GM23248 (cell line): ENCODE measurements around the gene RPAP2. TPM values are rescaled to one million over a fixed set of nuclear protein-coding genes. Genes with fewer than 3 reads are reported as not detected.
A peak's percentile ranks its signal among the peaks of the same experiment; 100 is the strongest.

ENCODE experiments used
- DNase-seq: peaks from one replicate; pipeline ENCODE4 v3.0.0-alpha.2; 2015
- H2AFZ ChIP-seq: fragments of 200-600 bp; sonication (generic); 2 replicates; pipeline ENCODE4 v1.6.1; 2016; ENCODE audit warnings: antibody characterized with exemption
- H3F3A ChIP-seq: fragments of 200-600 bp; sonication (generic); 2 replicates; pipeline ENCODE4 v1.6.1; 2016; ENCODE audit warnings: mild to moderate bottlenecking, antibody characterized with exemption, mixed run types; ENCODE audit not compliant: insufficient read depth
- H3K27ac ChIP-seq: fragments of 200-600 bp; sonication (generic); 2 replicates; pipeline ENCODE4 v1.5.1; 2016; ENCODE audit warnings: mild to moderate bottlenecking
- H3K27me3 ChIP-seq: fragments of 200-600 bp; sonication (generic); replicated peaks from 2 replicates; pipeline ENCODE4 v1.6.1; 2016; ENCODE audit warnings: mild to moderate bottlenecking; ENCODE audit not compliant: insufficient read depth
- H3K36me3 ChIP-seq: fragments of 200-600 bp; sonication (generic); 2 replicates; pipeline ENCODE4 v1.6.1; 2016; ENCODE audit warnings: low read depth, mild to moderate bottlenecking
- H3K4me1 ChIP-seq: fragments of 200-600 bp; sonication (generic); 2 replicates; pipeline ENCODE4 v1.6.1; 2016; ENCODE audit warnings: mild to moderate bottlenecking; ENCODE audit not compliant: insufficient read depth
- H3K4me2 ChIP-seq: fragments of 200-600 bp; sonication (generic); one replicate; pipeline ENCODE4 v1.6.1; 2016; ENCODE audit warnings: mild to moderate bottlenecking; ENCODE audit not compliant: unreplicated experiment
- H3K4me3 ChIP-seq: fragments of 200-600 bp; sonication (generic); 2 replicates; pipeline ENCODE4 v1.5.1; 2016; ENCODE audit warnings: mild to moderate bottlenecking
- H3K79me2 ChIP-seq: fragments of 200-600 bp; sonication (generic); 2 replicates; pipeline ENCODE4 v1.6.1; 2016; ENCODE audit warnings: mild to moderate bottlenecking; ENCODE audit not compliant: insufficient read depth
- H3K9ac ChIP-seq: fragments of 200-600 bp; sonication (generic); 2 replicates; pipeline ENCODE4 v1.6.1; 2016; ENCODE audit warnings: mild to moderate bottlenecking
- H3K9me2 ChIP-seq: fragments of 200-600 bp; sonication (generic); 2 replicates; pipeline ENCODE4 v1.6.1; 2016; ENCODE audit warnings: mixed run types, mild to moderate bottlenecking, moderate library complexity; ENCODE audit not compliant: insufficient read depth
- H3K9me3 ChIP-seq: fragments of 200-600 bp; sonication (generic); one replicate; pipeline ENCODE4 v1.6.1; 2017; ENCODE audit warnings: low read depth
- H4K20me1 ChIP-seq: fragments of 200-600 bp; sonication (generic); 2 replicates; pipeline ENCODE4 v1.6.0; 2016; ENCODE audit not compliant: insufficient read depth
- EZH2 ChIP-seq: fragments of 200-600 bp; sonication (generic); IDR thresholded peaks from 2 replicates; pipeline ENCODE4 v1.6.1; 2018; ENCODE audit warnings: antibody characterized with exemption, mild to moderate bottlenecking; ENCODE audit not compliant: insufficient read depth, poor library complexity, severe bottlenecking
- EZH2phosphoT487 ChIP-seq: fragments of 200-600 bp; sonication (generic); IDR thresholded peaks from 2 replicates; pipeline ENCODE4 v1.6.1; 2018; ENCODE audit warnings: antibody characterized with exemption, moderate library complexity, mild to moderate bottlenecking, low read depth; ENCODE audit not compliant: insufficient read depth
- WGBS, 2 experiments: methylation state at CpG; one replicate each; pipeline ENCODE4 v1.1.6; 2015 to 2017; ENCODE audit warnings: low lambda C conversion rate in 2 of 2, low coverage in 1 of 2; ENCODE audit errors: missing lambda C conversion rate in 2 of 2; 5-methylcytosine and 5-hydroxymethylcytosine counted together
- in situ Hi-C: fragments of 300-500 bp; cut with MboI; formaldehyde crosslinking; loops from 2 replicates; pipeline ENCODE4 v1.15.0; 2020
- polyA plus RNA-seq: library from polyadenylated mRNA; unstranded; fragments of >200 nt; fragmentation: Nextera tagmentation; extraction: Ambion mirVana; gene quantifications from 2 replicates; pipeline ENCODE4 v1.2.1, GENCODE V29; 2016
- total RNA-seq: library from RNA; depleted of rRNA; stranded (reverse); fragments of >200 nt; shearing (Covaris generic); gene quantifications from 2 replicates; pipeline ENCODE4 v1.2.3, GENCODE V29; 2014

The RPAP2 gene
- total and polyA plus RNA-seq, 2 experiments from 2014 or later: 17.4 to 25.8 TPM

DNA sequence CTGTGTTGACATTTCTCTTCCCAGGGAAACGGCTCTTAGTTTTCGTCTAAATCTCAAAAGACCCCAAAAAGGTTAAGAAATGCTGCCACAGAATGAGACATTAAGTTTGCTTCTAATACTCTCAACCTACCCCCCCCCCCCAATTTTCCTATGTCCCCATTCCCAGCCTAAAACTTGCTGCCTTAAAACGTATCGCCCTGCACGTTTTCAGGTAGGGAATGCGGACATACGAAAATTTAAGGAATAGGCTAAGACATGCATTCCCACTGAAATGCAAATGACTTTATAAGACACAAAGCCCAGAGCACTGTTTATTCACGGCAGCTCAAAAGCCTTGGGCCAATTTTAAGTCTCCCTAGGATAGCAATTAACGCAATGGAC lies 142.4 kb downstream of the RPAP2 start:
- WGBS, 2 experiments: 92 to 94% methylated on average over 9 of the region's 9 CpGs
- no peak for DNase-seq

GRCh38 chr1:92441697-92442342 lies 143.0 kb downstream of the RPAP2 start:
- H3K4me2 ChIP-seq: no peak overlapping the region
- H3K79me2 ChIP-seq: no peaks in the 10 kb centered on the region
- H3F3A ChIP-seq: no peaks in the 10 kb centered on the region
- in situ Hi-C loops: no loop called here
- H3K9ac ChIP-seq: no peak overlapping the region
- TF ChIP-seq EZH2phosphoT487 (no peak), EZH2 (no peak)
- peaks cover 12% of the 10 kb centered on the region for H3K4me1 ChIP-seq
- H3K36me3 ChIP-seq: no peaks in the 10 kb centered on the region
- no peak overlapping the region for H3K27ac ChIP-seq
- no peaks in the 10 kb centered on the region for H4K20me1 ChIP-seq
- no peak for DNase-seq
- no peak overlapping the region for H3K4me3 ChIP-seq
- H3K9me2 ChIP-seq: no peaks in the 10 kb centered on the region
- no peaks in the 10 kb centered on the region for H3K9me3 ChIP-seq
- 54 to 57% methylated on average over 32 of the region's 32 CpGs for WGBS, 2 experiments
- no peaks in the 10 kb centered on the region for H3K27me3 ChIP-seq
- peak overlapping the region; percentile 38; the same call in 1 of the 2 replicates for H2AFZ ChIP-seq

More for the DNA sequence above, 142.4 kb downstream of the RPAP2 start:
- TF ChIP-seq EZH2phosphoT487 (no peak), EZH2 (no peak)
- H3K9me2 ChIP-seq: no peaks in the 10 kb centered on the region
- no peaks in the 10 kb centered on the region for H3K79me2 ChIP-seq
- no peaks in the 10 kb centered on the region for H3K9me3 ChIP-seq
- no peaks in the 10 kb centered on the region for H3F3A ChIP-seq
- no peak overlapping the region for H3K4me2 ChIP-seq
- no peak overlapping the region for H3K27ac ChIP-seq
- peaks cover 12% of the 10 kb centered on the region; the same call in 1 of the 2 replicates for H3K4me1 ChIP-seq
- in situ Hi-C loops: no loop called here
- H4K20me1 ChIP-seq: no peaks in the 10 kb centered on the region
- no peak overlapping the region for H2AFZ ChIP-seq
- H3K4me3 ChIP-seq: no peak overlapping the region
- no peak overlapping the region for H3K9ac ChIP-seq
- no peaks in the 10 kb centered on the region for H3K36me3 ChIP-seq
- H3K27me3 ChIP-seq: no peaks in the 10 kb centered on the region

DNA sequence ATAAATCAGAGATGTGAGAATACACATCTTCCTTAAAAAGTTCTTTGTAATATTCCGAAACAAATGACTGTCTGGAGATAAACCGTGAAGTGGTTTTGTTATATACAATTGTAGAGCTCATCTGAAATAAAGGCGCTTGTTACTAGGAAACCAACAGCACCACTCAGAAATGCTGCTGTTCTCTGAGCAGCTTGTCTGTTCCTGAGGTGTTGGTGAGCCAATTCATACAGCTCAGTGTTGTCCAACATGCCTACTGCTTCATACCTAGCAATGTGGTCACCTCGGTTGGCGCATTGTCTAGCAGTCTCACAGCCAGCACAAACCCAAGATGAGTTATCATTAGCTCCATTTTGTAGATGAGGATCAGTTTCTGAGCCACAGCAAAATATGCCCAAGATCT lies 143.5 kb downstream of the RPAP2 start:
- H3K9ac ChIP-seq: no peak overlapping the region
- H3K4me3 ChIP-seq: no peak overlapping the region
- H3K27ac ChIP-seq: no peak overlapping the region
- no peaks in the 10 kb centered on the region for H3K27me3 ChIP-seq
- no peak for DNase-seq
- 0 out of 2 replicates have a peak overlapping the region, but pooled peaks have one; percentile 38 for H2AFZ ChIP-seq
- TF ChIP-seq EZH2phosphoT487 (no peak), EZH2 (no peak)
- H3F3A ChIP-seq: no peaks in the 10 kb centered on the region; the same call in 1 of the 2 replicates
- in situ Hi-C loops: no loop called here
- no peak overlapping the region for H3K4me2 ChIP-seq
- peaks cover 12% of the 10 kb centered on the region for H3K4me1 ChIP-seq
- no peaks in the 10 kb centered on the region for H4K20me1 ChIP-seq
- H3K79me2 ChIP-seq: no peaks in the 10 kb centered on the region
- WGBS, 2 experiments: 86 to 92% methylated on average over 5 of the region's 5 CpGs
- H3K36me3 ChIP-seq: no peaks in the 10 kb centered on the region
- H3K9me3 ChIP-seq: no peaks in the 10 kb centered on the region
- no peaks in the 10 kb centered on the region for H3K9me2 ChIP-seq

DNA sequence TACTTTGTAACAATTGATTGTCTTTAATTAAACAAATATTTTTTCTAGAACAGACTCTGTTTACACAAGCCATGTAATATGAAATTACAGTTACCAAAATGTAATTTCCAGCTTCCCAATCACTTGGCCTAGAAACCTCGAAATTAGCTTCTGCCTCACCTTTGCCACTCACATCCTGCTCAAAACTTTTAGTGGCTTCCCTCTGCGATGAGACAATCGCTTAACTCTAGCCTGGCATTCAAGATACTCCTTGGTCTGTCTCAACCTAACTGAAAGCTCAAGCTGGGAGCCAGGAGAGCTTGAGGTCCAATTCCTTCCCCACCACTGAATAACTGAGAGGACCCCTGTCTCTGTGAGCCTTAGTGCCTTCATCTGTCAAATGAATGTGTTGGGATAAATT lies 145.0 kb downstream of the RPAP2 start:
- Histone ChIP-seq H3K79me2 (no peaks in the 10 kb centered on the region), H3K9me3 (no peaks in the 10 kb centered on the region), H3K9me2 (no peaks in the 10 kb centered on the region), H3K4me2 (no peak overlapping the region), H3K27ac (no peak overlapping the region), H4K20me1 (no peaks in the 10 kb centered on the region), H3K4me1 (peaks cover 12% of the 10 kb centered on the region), H3K27me3 (no peaks in the 10 kb centered on the region), H3K36me3 (no peaks in the 10 kb centered on the region), H3K4me3 (no peak overlapping the region), H3K9ac (no peak overlapping the region), H2AFZ (peak overlapping the region; percentile 24; the same call in 1 of the 2 replicates), H3F3A (no peaks in the 10 kb centered on the region; the same call in 1 of the 2 replicates)
- 84 to 92% methylated on average over 3 of the region's 3 CpGs for WGBS, 2 experiments
- no peak for DNase-seq
- no peak for TF ChIP-seq EZH2phosphoT487
- no peak for TF ChIP-seq EZH2
- in situ Hi-C loops: no loop called here
